Measurements from ENCODE around the gene SREK1IP1. TPM values are rescaled to one million over a fixed set of nuclear protein-coding genes. Genes with fewer than 3 reads are reported as not detected.
"Not testable (repeated sequence)": the region's sequence is repeated elsewhere in the genome, so short reads cannot be mapped to it uniquely, and the experiment has no call there.

The SREK1IP1 gene
- total and polyA plus RNA-seq, 12 donors = 5.5 to 25.9 (median 12.5) TPM

- Histone ChIP-seq H3K27ac (no peak overlapping the region), H3K4me1 (no peaks in the 10 kb centered on the region), H3K9me3 (no peaks in the 10 kb centered on the region), H3K27me3 (no peaks in the 10 kb centered on the region), H3K36me3 (peaks cover 0 to 82% (median 9%) of the 10 kb centered on the region in 9 donors), H3K4me3 (no peak overlapping the region)
- ATAC-seq (no peak), DNase-seq (no peak)
- 96% methylated on average over 2 of the region's 2 CpGs for WGBS, 2 donors
- no peak for TF ChIP-seq CTCF (IDR thresholded peaks at IDR 0.05)
- intact Hi-C loops (cut with DNase I) = no loop called here
These were observed 41.3 kb downstream of the SREK1IP1 start for GRCh38 chr5:64727150-64727549.

DNA sequence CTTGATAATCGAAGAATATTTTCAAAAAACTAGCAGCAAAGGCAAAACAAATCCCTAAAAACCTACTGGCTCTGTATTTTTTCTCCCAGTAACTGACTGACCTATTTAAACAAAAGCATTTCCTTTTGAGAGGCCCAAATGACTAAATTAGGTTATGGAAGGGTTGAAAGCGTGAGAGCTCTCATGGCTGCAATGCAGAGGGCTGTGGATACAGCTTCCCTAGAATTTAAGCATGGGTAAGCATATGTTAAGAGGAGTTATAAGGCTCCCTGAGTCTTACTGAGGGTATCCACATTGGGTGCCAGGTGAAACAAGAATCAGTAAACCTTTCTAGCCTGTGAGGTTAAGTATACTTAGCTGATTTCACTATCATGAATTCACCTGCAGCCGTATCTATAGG lies 45.9 kb downstream of the SREK1IP1 start:
- ATAC-seq (no peak), DNase-seq (no peak)
- intact Hi-C loops (cut with DNase I) = no loop called here
- no peaks in the 10 kb centered on the region for H3K27me3 ChIP-seq
- no peaks in the 10 kb centered on the region for H3K9me3 ChIP-seq
- H3K4me1 ChIP-seq = no peaks in the 10 kb centered on the region
- no peak overlapping the region for H3K4me3 ChIP-seq
- WGBS, 2 donors = 82 to 98% methylated on average over 3 of the region's 3 CpGs
- TF ChIP-seq CTCF (IDR thresholded peaks at IDR 0.05) = no peak
- peaks cover 0 to 72% (median 15%) of the 10 kb centered on the region in 9 donors for H3K36me3 ChIP-seq
- no peak overlapping the region for H3K27ac ChIP-seq

DNA sequence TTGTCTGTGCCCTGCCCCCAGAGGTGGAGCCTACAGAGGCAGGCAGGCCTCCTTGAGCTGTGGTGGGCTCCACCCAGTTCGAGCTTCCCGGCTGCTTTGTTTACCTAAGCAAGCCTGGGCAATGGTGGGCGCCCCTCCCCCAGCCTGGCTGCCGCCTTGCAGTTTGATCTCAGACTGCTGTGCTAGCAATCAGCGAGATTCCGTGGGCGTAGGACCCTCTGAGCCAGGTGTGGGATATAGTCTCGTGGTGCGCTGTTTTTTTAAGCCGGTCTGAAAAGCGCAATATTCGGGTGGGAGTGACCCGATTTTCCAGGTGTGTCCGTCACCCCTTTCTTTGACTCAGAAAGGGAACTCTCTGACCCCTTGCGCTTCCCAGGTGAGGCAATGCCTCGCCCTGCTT lies 54.0 kb downstream of the SREK1IP1 start:
- H3K27me3 ChIP-seq; H3K27ac ChIP-seq; DNase-seq; H3K4me1 ChIP-seq; ATAC-seq; H3K36me3 ChIP-seq; H3K4me3 ChIP-seq; H3K9me3 ChIP-seq; intact Hi-C loops (cut with DNase I): not testable (repeated sequence)
- 87 to 88% methylated on average over 7 to 12 of the region's 16 CpGs for WGBS, 2 donors

DNA sequence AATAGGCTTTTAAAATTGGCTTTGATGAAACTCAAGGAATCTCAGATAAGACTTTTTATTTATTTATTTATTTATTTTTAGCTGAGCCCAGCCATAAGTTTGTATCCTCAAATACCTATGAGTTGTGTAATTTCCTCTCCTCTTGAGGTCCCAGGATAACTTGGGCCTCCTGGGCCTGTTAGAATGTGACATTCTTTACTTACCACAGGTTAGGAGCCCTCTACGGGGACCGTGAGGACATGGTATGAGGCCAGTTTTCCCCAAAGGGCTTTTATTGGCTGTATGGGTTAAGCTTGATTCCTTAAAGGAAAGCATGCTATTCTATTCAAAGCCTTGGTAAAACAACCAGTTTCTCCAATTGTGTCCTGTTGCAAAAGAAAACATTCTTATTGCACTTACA lies 61.3 kb downstream of the SREK1IP1 start:
- Histone ChIP-seq H3K4me3 (no peak overlapping the region), H3K36me3 (no peaks in the 10 kb centered on the region), H3K27ac (no peak overlapping the region), H3K9me3 (peaks cover 0 to 3% (median 0%) of the 10 kb centered on the region in 11 donors), H3K4me1 (no peaks in the 10 kb centered on the region), H3K27me3 (peaks cover 0 to 22% (median 4%) of the 10 kb centered on the region in 7 donors)
- ATAC-seq = no peak
- no peak for DNase-seq
- intact Hi-C loops (cut with DNase I) = no loop called here
- WGBS, 2 donors = 68 to 76% methylated on average over 2 of the region's 2 CpGs
- TF ChIP-seq CTCF (IDR thresholded peaks at IDR 0.05) = no peak

- H3K36me3 ChIP-seq; H3K27ac ChIP-seq; H3K4me1 ChIP-seq; H3K9me3 ChIP-seq; H3K4me3 ChIP-seq; DNase-seq; intact Hi-C loops (cut with DNase I); ATAC-seq: not testable (repeated sequence)
- peaks cover 0 to 24% (median 4%) of the 10 kb centered on the region in 7 donors for H3K27me3 ChIP-seq
- 28 to 31% methylated on average over 2 of the region's 2 CpGs for WGBS, 2 donors
These were observed 62.4 kb downstream of the SREK1IP1 start for GRCh38 chr5:64706074-64706473.

Data from heart right ventricle (tissue), 16 donors.